ENCODE data around the gene PNCK.

The PNCK gene

DNA sequence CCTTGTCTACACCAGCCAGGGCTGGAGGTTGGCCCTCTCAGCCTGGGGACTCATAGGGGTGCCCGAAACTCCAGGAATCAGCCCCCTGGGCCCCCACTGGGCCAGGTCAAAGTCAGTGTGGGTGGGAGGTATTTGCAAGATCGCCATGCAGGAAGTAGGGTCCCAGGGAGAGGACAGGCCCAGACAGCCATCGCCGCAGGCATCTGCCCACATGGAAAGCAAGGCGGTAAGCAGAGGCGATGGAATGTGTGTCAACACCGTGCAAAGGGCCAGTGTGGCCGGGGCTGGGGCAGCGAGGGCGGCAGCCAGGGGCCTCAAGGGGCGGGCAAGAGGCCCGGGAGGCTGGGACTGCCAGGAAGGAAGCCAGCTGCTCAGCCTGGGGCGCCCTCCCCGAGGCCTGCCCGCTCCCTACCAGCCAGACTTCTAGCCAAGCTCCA lies 45.9 kb downstream of the PNCK start:
- no peak for DNase-seq (ENCODE audit: low read depth in 2 of 2)

DNA sequence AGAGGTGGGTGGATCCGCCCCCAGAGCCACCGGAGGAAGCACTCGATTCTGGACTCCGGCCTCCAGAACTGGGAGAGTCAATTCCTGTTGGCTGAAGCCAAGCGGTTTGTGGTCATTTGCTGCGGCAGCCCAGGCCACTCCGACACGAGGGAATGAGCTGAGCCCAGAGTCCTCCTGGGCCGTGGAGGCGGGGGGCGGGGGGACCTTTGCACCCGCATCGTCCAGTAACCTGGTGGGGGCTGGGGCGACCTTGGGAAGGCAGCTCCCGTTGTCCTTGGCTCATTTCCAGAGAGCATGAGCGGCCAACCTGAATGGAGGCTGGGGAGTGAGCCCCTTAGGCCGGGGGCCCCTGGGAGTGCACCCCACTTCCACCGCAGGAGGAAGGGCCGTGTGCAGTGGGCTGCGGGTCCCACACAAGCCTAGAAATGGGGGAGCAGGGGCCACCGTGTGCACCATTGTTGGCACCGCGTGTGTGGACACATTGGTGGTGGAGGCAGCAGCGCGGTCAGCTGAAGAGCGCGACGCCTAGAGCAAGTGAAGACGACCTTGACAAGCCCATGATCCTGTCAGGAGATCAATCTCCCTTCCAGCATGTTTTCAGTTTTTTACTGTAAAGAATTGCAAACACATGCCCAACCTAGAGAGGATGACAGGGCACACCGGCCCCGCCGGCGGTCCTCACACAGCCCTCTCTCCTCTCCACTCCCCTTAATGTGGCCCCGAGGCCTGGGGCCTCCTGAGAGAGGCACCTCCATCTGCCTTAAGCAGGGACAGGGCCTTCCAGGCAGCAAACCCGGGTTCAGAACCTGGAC lies 46.5 kb downstream of the PNCK start:
- no peak for DNase-seq (ENCODE audit: low read depth in 2 of 2)

DNA sequence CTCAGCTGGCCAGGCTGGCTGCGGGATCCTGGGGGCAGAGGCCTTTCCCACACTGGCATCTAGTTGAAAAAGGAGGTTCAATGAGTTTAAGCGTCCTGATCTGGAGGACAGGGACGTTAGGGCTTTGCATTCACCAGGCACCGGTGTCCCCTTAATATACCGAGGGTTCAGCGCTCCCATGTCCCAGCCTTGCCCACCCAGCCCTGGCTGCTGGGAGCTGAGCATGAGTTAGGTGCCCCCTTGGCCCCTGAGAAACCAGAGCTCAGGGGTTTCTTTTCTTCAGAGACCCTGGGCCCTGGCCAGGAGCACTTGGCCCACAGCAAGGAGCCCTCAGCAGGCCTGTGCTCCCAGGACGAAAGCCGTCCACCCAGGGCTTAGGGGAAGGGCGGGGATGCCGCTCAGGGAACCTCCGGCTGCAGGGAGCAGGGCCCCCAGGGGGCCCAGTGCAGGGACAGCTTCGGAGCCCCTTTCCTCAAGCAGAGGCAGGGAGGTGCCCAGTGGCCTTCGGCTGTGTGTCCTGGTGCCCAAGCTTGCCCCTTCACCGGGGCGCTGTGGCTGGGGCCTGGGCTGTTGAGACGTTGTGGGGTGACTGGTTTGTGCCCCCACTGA lies 47.5 kb downstream of the PNCK start:
- no peak for DNase-seq (ENCODE audit: low read depth in 2 of 2)

DNA sequence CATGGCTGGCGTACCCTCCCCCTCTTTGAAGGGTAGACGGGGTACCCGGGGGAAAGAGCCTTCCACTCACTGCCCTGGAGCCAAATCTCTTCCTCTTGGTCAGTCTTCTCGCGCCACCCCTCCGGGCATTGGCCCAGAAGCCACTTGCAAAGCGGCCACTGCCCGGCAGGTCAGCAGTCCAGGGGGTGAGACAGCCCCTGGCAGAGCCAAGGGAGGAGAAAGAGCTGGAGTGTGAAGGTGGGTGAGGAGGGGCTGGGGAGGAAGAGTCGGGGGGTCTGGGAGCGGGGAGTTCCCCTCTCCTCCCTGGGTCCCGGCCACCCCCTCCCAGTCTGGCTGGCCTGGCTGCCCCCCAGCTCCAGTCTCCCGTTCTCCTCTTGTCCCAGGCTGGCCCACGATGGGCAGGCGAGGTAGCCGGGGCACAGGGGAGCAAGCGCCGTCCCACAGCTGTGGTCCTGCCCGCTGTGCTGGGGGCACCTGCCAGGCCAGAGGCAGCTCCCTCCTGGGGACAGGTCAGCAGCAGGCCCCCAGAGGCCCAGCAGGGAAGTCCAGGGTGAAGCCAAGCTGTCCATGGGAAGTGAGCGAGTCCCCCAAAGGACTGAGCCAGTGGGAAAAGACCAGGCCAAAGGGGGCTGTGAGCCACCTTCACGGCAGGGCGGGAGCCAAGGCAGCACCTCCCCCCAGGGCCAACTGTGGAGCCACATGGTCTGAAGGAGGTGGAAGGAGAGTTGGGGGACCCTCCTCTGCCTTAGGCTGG lies 48.2 kb downstream of the PNCK start:
- DNase-seq (ENCODE audit: low read depth in 2 of 2): no peak

DNA sequence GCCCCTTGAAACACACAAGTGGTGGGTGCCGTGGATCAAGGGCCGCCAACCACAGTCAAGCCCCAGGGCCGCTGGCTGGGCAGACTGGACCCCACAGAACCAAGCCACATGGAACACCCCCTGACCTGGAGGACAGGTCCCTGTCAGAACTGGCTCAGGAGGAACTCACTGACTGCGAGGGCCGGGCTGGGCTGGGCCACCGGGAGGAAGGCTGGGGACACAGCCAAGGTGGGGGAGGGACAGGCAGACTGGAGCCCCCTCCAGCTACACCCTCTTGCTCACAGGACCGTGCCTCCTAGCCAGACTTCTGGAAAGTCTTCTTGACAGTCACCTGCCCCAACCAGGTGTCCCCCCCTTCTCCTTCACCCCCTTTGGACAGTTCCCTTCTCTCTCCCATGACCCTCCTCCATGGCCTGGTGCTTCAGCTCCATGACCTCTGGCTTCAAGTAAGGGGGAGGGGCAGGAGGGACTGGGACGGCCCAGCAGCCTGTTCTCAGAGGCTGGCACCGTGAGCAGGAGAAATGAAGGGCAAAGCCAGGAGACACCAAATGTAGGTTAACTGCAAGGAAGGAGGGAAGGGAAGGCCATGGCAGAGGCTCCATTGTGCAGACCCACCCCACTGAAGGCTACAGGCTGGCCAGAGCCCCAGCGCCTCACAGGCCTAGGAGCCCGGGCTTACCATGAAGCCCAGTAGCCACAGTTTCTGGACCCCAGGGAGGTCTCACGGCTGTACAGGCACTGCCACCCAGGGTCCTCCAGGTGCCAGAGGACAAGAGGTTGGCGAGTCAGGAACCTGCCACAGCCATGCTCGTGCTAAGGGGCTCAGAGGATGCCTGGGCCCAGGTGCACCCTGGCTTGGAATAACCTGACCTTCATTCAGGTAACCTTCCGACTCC lies 49.2 kb downstream of the PNCK start:
- no peak for DNase-seq (ENCODE audit: low read depth in 2 of 2)

DNA sequence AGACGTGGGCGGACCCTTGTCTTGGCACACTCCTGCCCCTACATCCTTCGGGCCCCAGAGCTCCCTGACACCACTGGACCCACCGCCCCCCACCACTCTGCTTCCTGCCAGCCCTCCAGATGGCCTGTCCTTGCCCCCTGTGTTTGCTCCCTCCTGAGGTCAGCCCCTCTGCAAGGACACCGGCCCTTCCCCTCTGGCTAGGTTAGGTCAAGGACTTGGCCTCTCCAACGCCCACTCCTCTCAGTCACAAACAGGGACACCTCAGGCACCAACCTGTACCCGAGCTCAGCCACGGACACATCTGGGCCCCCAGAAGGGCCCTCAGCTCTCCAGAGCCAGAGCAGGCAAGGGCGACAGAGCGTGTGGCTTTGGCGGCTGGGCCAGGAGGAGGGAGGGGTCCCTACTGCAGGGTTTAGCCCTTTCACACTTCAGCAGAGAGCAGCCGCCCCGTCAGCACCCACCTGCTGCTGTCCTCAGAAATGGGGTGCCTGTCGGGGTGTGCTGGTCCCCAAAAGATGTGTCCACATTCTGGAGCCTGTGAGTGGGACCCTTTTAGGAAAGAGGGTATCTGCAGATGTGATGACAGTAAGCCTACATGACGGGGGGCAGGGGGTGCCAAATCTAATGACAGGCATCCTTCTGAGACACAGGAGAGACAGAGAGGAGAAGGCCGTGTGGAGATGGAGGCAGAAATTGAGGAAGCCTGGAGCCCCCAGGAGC lies 50.1 kb downstream of the PNCK start:
- no peak for DNase-seq (ENCODE audit: low read depth in 2 of 2)

DNA sequence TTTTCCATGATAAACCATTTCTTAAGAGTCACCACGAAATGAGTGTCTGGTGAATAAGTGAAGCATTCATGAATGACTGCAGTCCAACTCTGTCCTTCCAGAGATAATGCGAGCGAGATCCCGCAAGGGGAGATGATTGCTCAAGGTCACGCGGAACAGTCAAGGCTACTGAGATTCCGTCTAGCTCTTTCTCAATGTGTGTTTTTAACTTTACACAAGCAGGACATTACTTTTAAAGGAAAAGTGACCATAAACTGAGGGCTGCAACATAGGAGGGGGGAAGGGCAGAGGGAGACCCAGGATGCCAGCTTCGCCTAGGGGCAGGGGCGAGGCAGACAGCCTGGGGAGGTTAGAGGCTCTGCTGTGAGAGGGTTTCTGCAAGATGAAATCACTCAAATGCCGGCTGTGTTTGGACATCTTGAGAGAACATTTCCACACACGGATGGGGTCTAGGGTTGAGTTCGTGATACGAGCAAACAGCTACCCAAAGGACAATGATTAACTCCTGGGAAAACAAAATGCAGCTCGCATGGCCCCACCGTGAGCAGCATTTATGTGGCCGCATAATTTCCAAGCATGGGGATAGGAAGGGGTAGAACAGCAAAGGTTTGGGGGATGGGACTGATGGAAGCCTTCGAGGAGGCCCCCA lies 50.8 kb downstream of the PNCK start:
- DNase-seq (ENCODE audit: low read depth in 2 of 2): no peak

DNA sequence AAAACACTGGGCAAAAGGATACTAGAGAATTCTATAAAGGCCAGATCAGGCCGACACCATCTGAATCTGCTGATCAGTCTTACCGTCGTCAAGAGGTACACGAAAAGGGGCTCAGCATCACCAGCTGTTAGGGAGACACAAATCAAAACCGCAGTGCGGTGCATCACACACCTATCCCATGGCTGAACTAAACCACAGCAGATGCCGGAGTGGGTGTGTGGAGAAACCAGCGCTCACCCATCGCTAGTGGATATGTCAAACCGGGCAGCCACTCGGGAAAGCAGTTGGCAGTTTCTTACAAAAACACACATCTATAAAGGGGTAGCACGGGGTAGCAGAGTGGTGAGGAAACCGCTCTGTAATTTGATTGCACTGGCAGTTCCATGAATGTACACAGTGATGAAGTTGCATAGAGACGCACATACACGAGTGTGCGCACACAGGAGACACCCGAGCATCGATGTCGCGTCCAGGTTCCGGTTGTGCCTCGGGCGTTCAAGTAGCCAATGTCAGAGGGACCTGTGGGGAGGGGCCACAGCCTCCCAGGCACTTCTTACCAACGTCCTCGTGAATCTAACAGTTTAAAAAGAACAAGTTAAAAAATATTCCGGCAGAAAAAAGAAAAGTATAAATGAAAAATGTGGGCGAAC lies 51.5 kb downstream of the PNCK start:
- no peak for DNase-seq (ENCODE audit: low read depth in 2 of 2)

DNA sequence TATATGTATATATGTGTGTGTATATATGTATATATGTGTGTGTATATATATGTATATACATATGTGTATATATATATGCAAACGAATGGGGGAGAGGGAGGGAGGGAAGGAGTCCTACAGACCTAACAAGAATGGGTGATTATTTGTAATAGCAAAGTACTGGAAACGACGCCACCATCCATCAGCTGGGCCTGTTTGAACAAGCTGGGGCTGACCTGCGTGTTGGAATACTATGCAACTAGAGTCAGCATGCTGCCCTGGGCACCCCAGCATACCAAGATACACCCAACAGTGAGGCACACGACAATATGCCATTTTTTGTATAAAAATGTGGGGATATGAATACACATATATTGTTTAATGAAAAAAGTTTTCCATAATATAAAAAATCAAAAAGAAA lies 53.0 kb downstream of the PNCK start:
- no peak for DNase-seq (ENCODE audit: low read depth in 2 of 2)

Data from stimulated activated CD4-positive, alpha-beta T cell treated with anti-CD3 and anti-CD28 coated beads, Interleukin-15, amount 100 ng/mL, for 48 hours (primary cell).